ENCODE results near the gene HABP4. TPM values are rescaled to one million over a fixed set of nuclear protein-coding genes. Genes with fewer than 3 reads are reported as not detected.

Gene HABP4
- total RNA-seq, 2 donors from 2014 or later, result 13.5 to 24.3 TPM

GRCh38 chr9:96509848-96510247, 59.9 kb downstream of the HABP4 start:
- no peak for DNase-seq (ENCODE audit: low spot score)
- intact Hi-C loops (cut with DNase I), result no loop called here

GRCh38 chr9:96510258-96510657, 60.3 kb downstream of the HABP4 start:
- H3K4me3 ChIP-seq, result no peak overlapping the region
- intact Hi-C loops (cut with DNase I), result no loop called here
- WGBS, result 72% methylated on average over 4 of the region's 4 CpGs
- H3K36me3 ChIP-seq, result peaks cover 0 to 3% of the 10 kb centered on the region in 2 donors
- TF ChIP-seq CTCF (IDR thresholded peaks at IDR 0.05), result no peak
- no peak for TF ChIP-seq POLR2AphosphoS5 (IDR thresholded peaks at IDR 0.05)
- H3K27me3 ChIP-seq (replicated peaks; ENCODE audit: insufficient read depth), result no peaks in the 10 kb centered on the region
- no peaks in the 10 kb centered on the region for H3K4me1 ChIP-seq (replicated peaks)
- DNase-seq (ENCODE audit: low spot score), result no peak
- no peaks in the 10 kb centered on the region for H3K9me3 ChIP-seq
- no peak overlapping the region for H3K27ac ChIP-seq

More at GRCh38 chr9:96509848-96510247, 59.9 kb downstream of the HABP4 start:
- no peak for TF ChIP-seq POLR2AphosphoS5 (IDR thresholded peaks at IDR 0.05)
- no peak for TF ChIP-seq CTCF (IDR thresholded peaks at IDR 0.05)
- no peak for TF ChIP-seq POLR2A (IDR thresholded peaks at IDR 0.05)
- no peak overlapping the region for H3K4me3 ChIP-seq
- H3K27ac ChIP-seq, result no peak overlapping the region
- H3K27me3 ChIP-seq (replicated peaks; ENCODE audit: insufficient read depth), result no peaks in the 10 kb centered on the region
- H3K4me1 ChIP-seq (replicated peaks), result no peaks in the 10 kb centered on the region
- H3K9me3 ChIP-seq, result no peaks in the 10 kb centered on the region
- 50% methylated on average over 2 of the region's 2 CpGs for WGBS
- H3K36me3 ChIP-seq, result peaks cover 0 to 3% of the 10 kb centered on the region in 2 donors

GRCh38 chr9:96512240-96512639, 62.3 kb downstream of the HABP4 start:
- Histone ChIP-seq H3K27me3 (replicated peaks; ENCODE audit: insufficient read depth) (no peaks in the 10 kb centered on the region), H3K27ac (no peak overlapping the region), H3K4me1 (replicated peaks) (no peaks in the 10 kb centered on the region), H3K9me3 (no peaks in the 10 kb centered on the region), H3K36me3 (no peaks in the 10 kb centered on the region), H3K4me3 (no peak overlapping the region)
- TF ChIP-seq POLR2AphosphoS5 (IDR thresholded peaks at IDR 0.05) (no peak), CTCF (IDR thresholded peaks at IDR 0.05) (no peak), POLR2A (IDR thresholded peaks at IDR 0.05) (no peak)
- 93% methylated on average over 3 of the region's 3 CpGs for WGBS
- no peak for DNase-seq (ENCODE audit: low spot score)
- intact Hi-C loops (cut with DNase I), result no loop called here

GRCh38 chr9:96513622-96514021, 63.7 kb downstream of the HABP4 start:
- Histone ChIP-seq H3K4me1 (replicated peaks) (no peaks in the 10 kb centered on the region), H3K9me3 (no peaks in the 10 kb centered on the region), H3K27ac (no peak overlapping the region), H3K4me3 (no peak overlapping the region), H3K27me3 (replicated peaks; ENCODE audit: insufficient read depth) (no peaks in the 10 kb centered on the region), H3K36me3 (no peaks in the 10 kb centered on the region)
- no peak for DNase-seq (ENCODE audit: low spot score)
- intact Hi-C loops (cut with DNase I), result no loop called here
- TF ChIP-seq POLR2A (IDR thresholded peaks at IDR 0.05), result no peak
- TF ChIP-seq CTCF (IDR thresholded peaks at IDR 0.05), result no peak
- 97% methylated on average over 5 of the region's 5 CpGs for WGBS

GRCh38 chr9:96514108-96514799, 64.3 kb downstream of the HABP4 start:
- TF ChIP-seq CTCF (IDR thresholded peaks at IDR 0.05) (no peak), POLR2A (IDR thresholded peaks at IDR 0.05) (no peak), POLR2AphosphoS5 (IDR thresholded peaks at IDR 0.05) (no peak)
- 63% methylated on average over 9 of the region's 9 CpGs for WGBS
- Histone ChIP-seq H3K27me3 (replicated peaks; ENCODE audit: insufficient read depth) (no peaks in the 10 kb centered on the region), H3K4me3 (no peak overlapping the region), H3K27ac (no peak overlapping the region), H3K9me3 (no peaks in the 10 kb centered on the region), H3K4me1 (replicated peaks) (no peaks in the 10 kb centered on the region), H3K36me3 (no peaks in the 10 kb centered on the region)
- DNase-seq (ENCODE audit: low spot score), result no peak
- intact Hi-C loops (cut with DNase I), result no loop called here
